HepG2 (cell line): ENCODE measurements around the gene HAGHL. TPM values are rescaled to one million over a fixed set of nuclear protein-coding genes. Genes with fewer than 3 reads are reported as not detected.

Experiments
- polyA plus RNA-seq, 8 experiments: library from polyadenylated mRNA; depleted of rRNA in 3 of 8; stranded (reverse) in 7 of 8; unstranded in 1 of 8; fragments of >200 nt; fragmentation: Illumina TruSeq in 4 of 8; extraction: Trizol in 4 of 8; gene quantifications; 2 replicates each; pipeline versions ENCODE4 v1.2.1 to v1.2.3, GENCODE V29; 2011 to 2016; ENCODE audit warnings: low read depth in 4 of 8, missing spikeins in 1 of 8, mixed read lengths in 1 of 8; ENCODE audit not compliant: insufficient read depth in 1 of 8
- total RNA-seq, 5 experiments: library from RNA; depleted of rRNA; stranded (reverse); fragments of >200 nt; fragmentation: Illumina TruSeq; extraction: Trizol; gene quantifications; 2 replicates each; pipeline ENCODE4 v1.2.3, GENCODE V29; 2016; ENCODE audit warnings: low read depth in 1 of 5
- TF ChIP-seq, protein P1 (sequence below): sonication (generic); formaldehyde crosslinking; IDR thresholded peaks from 2 replicates; pipeline ENCODE4 v1.5.0; 2020; ENCODE audit warnings: mild to moderate bottlenecking, missing genetic modification reagents, borderline replicate concordance

The HAGHL gene
- total and polyA plus RNA-seq, 2 of the 13 experiments (the other 11 are each of a cell fraction or from before 2014, with no cell fraction given): 3.4 to 8.4 TPM

GRCh38 chr16:704552-705380 lies 22.1 kb upstream of the HAGHL start (continued):
- TF ChIP-seq, protein P1, sequence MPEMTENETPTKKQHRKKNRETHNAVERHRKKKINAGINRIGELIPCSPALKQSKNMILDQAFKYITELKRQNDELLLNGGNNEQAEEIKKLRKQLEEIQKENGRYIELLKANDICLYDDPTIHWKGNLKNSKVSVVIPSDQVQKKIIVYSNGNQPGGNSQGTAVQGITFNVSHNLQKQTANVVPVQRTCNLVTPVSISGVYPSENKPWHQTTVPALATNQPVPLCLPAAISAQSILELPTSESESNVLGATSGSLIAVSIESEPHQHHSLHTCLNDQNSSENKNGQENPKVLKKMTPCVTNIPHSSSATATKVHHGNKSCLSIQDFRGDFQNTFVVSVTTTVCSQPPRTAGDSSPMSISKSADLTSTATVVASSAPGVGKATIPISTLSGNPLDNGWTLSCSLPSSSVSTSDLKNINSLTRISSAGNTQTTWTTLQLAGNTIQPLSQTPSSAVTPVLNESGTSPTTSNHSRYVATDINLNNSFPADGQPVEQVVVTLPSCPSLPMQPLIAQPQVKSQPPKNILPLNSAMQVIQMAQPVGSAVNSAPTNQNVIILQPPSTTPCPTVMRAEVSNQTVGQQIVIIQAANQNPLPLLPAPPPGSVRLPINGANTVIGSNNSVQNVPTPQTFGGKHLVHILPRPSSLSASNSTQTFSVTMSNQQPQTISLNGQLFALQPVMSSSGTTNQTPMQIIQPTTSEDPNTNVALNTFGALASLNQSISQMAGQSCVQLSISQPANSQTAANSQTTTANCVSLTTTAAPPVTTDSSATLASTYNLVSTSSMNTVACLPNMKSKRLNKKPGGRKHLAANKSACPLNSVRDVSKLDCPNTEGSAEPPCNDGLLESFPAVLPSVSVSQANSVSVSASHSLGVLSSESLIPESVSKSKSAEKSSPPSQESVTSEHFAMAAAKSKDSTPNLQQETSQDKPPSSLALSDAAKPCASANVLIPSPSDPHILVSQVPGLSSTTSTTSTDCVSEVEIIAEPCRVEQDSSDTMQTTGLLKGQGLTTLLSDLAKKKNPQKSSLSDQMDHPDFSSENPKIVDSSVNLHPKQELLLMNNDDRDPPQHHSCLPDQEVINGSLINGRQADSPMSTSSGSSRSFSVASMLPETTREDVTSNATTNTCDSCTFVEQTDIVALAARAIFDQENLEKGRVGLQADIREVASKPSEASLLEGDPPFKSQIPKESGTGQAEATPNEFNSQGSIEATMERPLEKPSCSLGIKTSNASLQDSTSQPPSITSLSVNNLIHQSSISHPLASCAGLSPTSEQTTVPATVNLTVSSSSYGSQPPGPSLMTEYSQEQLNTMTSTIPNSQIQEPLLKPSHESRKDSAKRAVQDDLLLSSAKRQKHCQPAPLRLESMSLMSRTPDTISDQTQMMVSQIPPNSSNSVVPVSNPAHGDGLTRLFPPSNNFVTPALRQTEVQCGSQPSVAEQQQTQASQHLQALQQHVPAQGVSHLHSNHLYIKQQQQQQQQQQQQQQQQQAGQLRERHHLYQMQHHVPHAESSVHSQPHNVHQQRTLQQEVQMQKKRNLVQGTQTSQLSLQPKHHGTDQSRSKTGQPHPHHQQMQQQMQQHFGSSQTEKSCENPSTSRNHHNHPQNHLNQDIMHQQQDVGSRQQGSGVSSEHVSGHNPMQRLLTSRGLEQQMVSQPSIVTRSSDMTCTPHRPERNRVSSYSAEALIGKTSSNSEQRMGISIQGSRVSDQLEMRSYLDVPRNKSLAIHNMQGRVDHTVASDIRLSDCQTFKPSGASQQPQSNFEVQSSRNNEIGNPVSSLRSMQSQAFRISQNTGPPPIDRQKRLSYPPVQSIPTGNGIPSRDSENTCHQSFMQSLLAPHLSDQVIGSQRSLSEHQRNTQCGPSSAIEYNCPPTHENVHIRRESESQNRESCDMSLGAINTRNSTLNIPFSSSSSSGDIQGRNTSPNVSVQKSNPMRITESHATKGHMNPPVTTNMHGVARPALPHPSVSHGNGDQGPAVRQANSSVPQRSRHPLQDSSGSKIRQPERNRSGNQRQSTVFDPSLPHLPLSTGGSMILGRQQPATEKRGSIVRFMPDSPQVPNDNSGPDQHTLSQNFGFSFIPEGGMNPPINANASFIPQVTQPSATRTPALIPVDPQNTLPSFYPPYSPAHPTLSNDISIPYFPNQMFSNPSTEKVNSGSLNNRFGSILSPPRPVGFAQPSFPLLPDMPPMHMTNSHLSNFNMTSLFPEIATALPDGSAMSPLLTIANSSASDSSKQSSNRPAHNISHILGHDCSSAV (CRISPR knock-in tag): no peak
